ENCODE results near the gene RANGAP1. TPM values are rescaled to one million over a fixed set of nuclear protein-coding genes. Genes with fewer than 3 reads are reported as not detected.

The RANGAP1 gene
- total and polyA plus RNA-seq, 2 of the 8 experiments (the other 6 are each of a cell fraction or from before 2014, with no cell fraction given), result 121 to 171 TPM

DNA sequence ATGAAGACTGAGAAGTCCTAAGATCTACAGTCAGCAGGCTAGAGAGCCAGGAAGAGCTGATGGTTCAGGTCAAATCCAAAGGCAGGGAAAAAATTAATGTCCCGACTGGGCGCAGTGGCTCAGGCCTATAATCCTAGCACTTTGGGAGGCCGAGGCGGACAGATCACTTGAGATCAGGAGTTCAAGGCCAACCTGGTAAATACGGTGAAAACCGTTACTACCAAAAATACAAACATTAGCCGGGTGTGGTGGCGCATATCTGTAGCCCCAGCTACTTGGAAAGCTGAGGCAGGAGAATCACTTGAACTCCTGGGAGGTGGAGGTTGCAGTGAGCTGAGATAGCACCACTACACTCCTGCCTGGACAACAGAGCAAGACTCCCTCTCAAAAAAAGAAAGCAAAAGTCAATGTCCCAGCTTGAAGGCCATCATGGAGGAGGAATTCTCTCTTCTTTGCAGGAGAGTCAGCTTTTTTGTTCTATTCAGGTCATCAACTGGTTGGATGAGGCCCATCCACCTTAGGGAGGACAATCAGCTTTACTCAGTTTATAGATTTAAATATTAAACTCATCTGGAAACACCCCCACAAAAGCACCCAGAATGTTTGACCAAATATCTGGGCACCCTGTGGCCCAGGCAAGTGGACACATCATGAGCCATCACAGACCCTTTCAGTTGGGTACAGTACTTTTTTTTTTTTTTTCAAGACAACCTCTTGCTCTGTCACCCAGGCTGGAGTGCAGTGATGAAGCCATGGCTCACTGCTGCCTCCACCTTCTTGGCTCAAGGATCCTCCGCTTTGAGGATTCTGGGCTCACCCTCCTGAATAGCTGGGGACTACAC, 11.1 kb upstream of the RANGAP1 start:
- no peak overlapping the region for H4K8ac ChIP-seq (ENCODE audit: extremely low read depth, insufficient read depth, low read length)
- H3K4me3 ChIP-seq (ENCODE audit: extremely low read depth in 1 of 4, insufficient read depth in 2 of 4, low read depth in 3 of 4, low read length in 4 of 4), result no peak overlapping the region
- no peak overlapping the region for H4K91ac ChIP-seq (replicated peaks; ENCODE audit: insufficient read length, low read length)
- 94% methylated on average over 9 of the region's 9 CpGs; no CpG with 5 or more reads in 1 of the 2 experiments for WGBS, 2 experiments (ENCODE audit: extremely low coverage in 1 of 2, insufficient coverage in 1 of 2, insufficient read length in 1 of 2, insufficient replicate concordance in 2 of 2, low coverage in 1 of 2, low lambda C conversion rate in 2 of 2, missing lambda C conversion rate in 1 of 2)
- FAIRE-seq, result no peak
- no peak overlapping the region for H2BK120ac ChIP-seq (replicated peaks; ENCODE audit: low read depth, low read length)
- no peak overlapping the region for H3K4me2 ChIP-seq (ENCODE audit: insufficient read depth in 1 of 2, low read depth in 2 of 2, low read length in 2 of 2)
- H3K36me3 ChIP-seq (ENCODE audit: control insufficient read depth in 2 of 4, insufficient read depth in 4 of 4, low read length in 3 of 4), result peaks cover 0 to 3% (median 0%) of the 10 kb centered on the region in 4 experiments; a peak in 1 of 8 replicates
- no peak overlapping the region for H3K9ac ChIP-seq (replicated peaks in 1 of 4; ENCODE audit: extremely low read depth in 1 of 4, low read depth in 3 of 4, low read length in 3 of 4)
- H2AK5ac ChIP-seq (ENCODE audit: low read depth, low read length), result no peak overlapping the region
- H3K79me1 ChIP-seq (ENCODE audit: low read depth, low read length), result no peaks in the 10 kb centered on the region
- H3K9me3 ChIP-seq (ENCODE audit: insufficient read depth in 2 of 2, low read depth in 1 of 2, low read length in 1 of 2), result peaks cover 0 to 3% of the 10 kb centered on the region in 2 experiments; a peak in 1 of 4 replicates
- POLR2A ChIA-PET (ENCODE audit: partially characterized antibody), result interaction anchor here (0.6 to 2.9 kb wide), 6 partner anchors 9 to 84 kb away, joined by 3 to 18 read pairs (median 3); partner anchors contain the start of genes RANGAP1 and TEF
- no peak overlapping the region for H2BK5ac ChIP-seq (ENCODE audit: low read depth, low read length)
- H3K4ac ChIP-seq (replicated peaks; ENCODE audit: insufficient read length, low read depth, low read length), result no peak overlapping the region
- H2BK12ac ChIP-seq (ENCODE audit: low read depth, low read length), result no peak overlapping the region
- H3K18ac ChIP-seq (ENCODE audit: extremely low read depth, low read length), result no peak overlapping the region
- no peaks in the 10 kb centered on the region for H4K20me1 ChIP-seq (replicated peaks in 1 of 2; ENCODE audit: control insufficient read depth in 1 of 2, insufficient read depth in 2 of 2, low read length in 2 of 2)
- H3K23ac ChIP-seq (ENCODE audit: insufficient read length), result no peak overlapping the region
- H4K5ac ChIP-seq (ENCODE audit: insufficient read length, low read depth, low read length), result no peak overlapping the region
- H2BK20ac ChIP-seq (ENCODE audit: low read length), result no peak overlapping the region
- no peak for DNase-seq (ENCODE audit: low read depth in 1 of 2, low spot score in 2 of 2)
- no peak overlapping the region for H3K56ac ChIP-seq (replicated peaks; ENCODE audit: insufficient read length, low read depth, low read length)
- no peak overlapping the region for H3K14ac ChIP-seq (ENCODE audit: insufficient read length)
- CTCF ChIA-PET (ENCODE audit: partially characterized antibody), result interaction anchor here (0.6 to 0.7 kb wide), 2 partner anchors 52 to 116 kb away, joined by 3 to 4 read pairs; no protein-coding TSS in a partner anchor
- peaks cover 0 to 3% (median 3%) of the 10 kb centered on the region in 4 experiments; a peak in 4 of 7 replicates for H3K4me1 ChIP-seq (replicated peaks in 1 of 4; ENCODE audit: control insufficient read depth in 3 of 4, insufficient read depth in 4 of 4, low read length in 3 of 4)
- no peak overlapping the region for H3K27ac ChIP-seq (ENCODE audit: low read depth, low read length)
- no peaks in the 10 kb centered on the region for H3K27me3 ChIP-seq (replicated peaks in 1 of 4; ENCODE audit: control insufficient read depth in 3 of 4, extremely low read depth in 1 of 4, insufficient read depth in 3 of 4, low read length in 3 of 4)
- no peak overlapping the region for H2BK15ac ChIP-seq (ENCODE audit: low read length)
- H3K23me2 ChIP-seq (ENCODE audit: low read depth, low read length), result peaks cover 4% of the 10 kb centered on the region
- peaks cover 0 to 7% of the 10 kb centered on the region in 2 experiments; a peak in 1 of 4 replicates for H3K79me2 ChIP-seq (ENCODE audit: control insufficient read depth in 1 of 2, insufficient read depth in 2 of 2, low read length in 2 of 2)
- no peak overlapping the region for H2AFZ ChIP-seq (ENCODE audit: low read length)
- TF ChIP-seq KDM5A (IDR thresholded peaks at IDR 0.05; ENCODE audit: low read length) (no peak), RBBP5 (IDR thresholded peaks at IDR 0.05; ENCODE audit: borderline replicate concordance, low read depth, low read length) (no peak), TCF12 (IDR thresholded peaks at IDR 0.05; ENCODE audit: low read depth, low read length) (no peak), EZH2 (IDR thresholded peaks at IDR 0.05; ENCODE audit: low read depth, low read length, severe bottlenecking) (no peak), CEBPB (IDR thresholded peaks at IDR 0.05; ENCODE audit: low read depth, low read length) (no peak), HDAC6 (IDR thresholded peaks at IDR 0.05; ENCODE audit: low read depth, low read length) (no peak), KDM4A (IDR thresholded peaks at IDR 0.05; ENCODE audit: low read depth, low read length, severe bottlenecking) (no peak)
- TF ChIP-seq, protein P1, sequence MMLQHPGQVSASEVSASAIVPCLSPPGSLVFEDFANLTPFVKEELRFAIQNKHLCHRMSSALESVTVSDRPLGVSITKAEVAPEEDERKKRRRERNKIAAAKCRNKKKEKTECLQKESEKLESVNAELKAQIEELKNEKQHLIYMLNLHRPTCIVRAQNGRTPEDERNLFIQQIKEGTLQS (IDR thresholded peaks at IDR 0.05; ENCODE audit: insufficient read depth, low read depth, low read length), result no peak
- TF ChIP-seq, protein P2, sequence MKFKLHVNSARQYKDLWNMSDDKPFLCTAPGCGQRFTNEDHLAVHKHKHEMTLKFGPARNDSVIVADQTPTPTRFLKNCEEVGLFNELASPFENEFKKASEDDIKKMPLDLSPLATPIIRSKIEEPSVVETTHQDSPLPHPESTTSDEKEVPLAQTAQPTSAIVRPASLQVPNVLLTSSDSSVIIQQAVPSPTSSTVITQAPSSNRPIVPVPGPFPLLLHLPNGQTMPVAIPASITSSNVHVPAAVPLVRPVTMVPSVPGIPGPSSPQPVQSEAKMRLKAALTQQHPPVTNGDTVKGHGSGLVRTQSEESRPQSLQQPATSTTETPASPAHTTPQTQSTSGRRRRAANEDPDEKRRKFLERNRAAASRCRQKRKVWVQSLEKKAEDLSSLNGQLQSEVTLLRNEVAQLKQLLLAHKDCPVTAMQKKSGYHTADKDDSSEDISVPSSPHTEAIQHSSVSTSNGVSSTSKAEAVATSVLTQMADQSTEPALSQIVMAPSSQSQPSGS (IDR thresholded peaks at IDR 0.05; ENCODE audit: low read length), result no peak
